ENCODE measurements around the gene TRHDE. TPM values are rescaled to one million over a fixed set of nuclear protein-coding genes. Genes with fewer than 3 reads are reported as not detected.

TRHDE gene
- total RNA-seq, 1 experiment from 2014 or later, result 1.9 TPM

DNA sequence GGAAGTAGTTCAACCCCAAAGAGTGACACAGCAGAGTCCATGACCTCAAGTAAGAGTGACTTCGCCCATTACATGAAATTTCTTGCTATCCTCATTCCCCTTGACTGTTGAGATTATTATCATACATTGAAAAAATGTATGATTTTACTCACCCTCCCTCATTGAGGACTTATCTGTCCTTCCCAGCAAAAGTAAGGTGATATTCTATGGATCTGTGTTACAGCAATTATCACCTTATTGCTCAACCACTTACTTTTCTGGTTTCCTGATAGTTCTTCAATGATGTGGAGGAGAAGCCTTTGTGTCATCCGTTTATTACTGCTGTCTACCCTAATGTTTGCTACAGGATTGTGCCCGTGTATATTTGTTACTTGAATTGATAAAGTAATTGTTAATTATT lies 306.2 kb downstream of the TRHDE start:
- H3K36me3 ChIP-seq (ENCODE audit: control insufficient read depth, insufficient read depth, low read length), result no peaks in the 10 kb centered on the region
- no peak overlapping the region for H3K4me3 ChIP-seq (ENCODE audit: low read depth in 2 of 2, low read length in 2 of 2)
- no peak for TF ChIP-seq POLR2AphosphoS5 (IDR thresholded peaks at IDR 0.05; ENCODE audit: low read depth, low read length)
- TF ChIP-seq, protein P1, sequence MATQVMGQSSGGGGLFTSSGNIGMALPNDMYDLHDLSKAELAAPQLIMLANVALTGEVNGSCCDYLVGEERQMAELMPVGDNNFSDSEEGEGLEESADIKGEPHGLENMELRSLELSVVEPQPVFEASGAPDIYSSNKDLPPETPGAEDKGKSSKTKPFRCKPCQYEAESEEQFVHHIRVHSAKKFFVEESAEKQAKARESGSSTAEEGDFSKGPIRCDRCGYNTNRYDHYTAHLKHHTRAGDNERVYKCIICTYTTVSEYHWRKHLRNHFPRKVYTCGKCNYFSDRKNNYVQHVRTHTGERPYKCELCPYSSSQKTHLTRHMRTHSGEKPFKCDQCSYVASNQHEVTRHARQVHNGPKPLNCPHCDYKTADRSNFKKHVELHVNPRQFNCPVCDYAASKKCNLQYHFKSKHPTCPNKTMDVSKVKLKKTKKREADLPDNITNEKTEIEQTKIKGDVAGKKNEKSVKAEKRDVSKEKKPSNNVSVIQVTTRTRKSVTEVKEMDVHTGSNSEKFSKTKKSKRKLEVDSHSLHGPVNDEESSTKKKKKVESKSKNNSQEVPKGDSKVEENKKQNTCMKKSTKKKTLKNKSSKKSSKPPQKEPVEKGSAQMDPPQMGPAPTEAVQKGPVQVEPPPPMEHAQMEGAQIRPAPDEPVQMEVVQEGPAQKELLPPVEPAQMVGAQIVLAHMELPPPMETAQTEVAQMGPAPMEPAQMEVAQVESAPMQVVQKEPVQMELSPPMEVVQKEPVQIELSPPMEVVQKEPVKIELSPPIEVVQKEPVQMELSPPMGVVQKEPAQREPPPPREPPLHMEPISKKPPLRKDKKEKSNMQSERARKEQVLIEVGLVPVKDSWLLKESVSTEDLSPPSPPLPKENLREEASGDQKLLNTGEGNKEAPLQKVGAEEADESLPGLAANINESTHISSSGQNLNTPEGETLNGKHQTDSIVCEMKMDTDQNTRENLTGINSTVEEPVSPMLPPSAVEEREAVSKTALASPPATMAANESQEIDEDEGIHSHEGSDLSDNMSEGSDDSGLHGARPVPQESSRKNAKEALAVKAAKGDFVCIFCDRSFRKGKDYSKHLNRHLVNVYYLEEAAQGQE (IDR thresholded peaks at IDR 0.05; ENCODE audit: insufficient read depth in 1 of 2, low read depth in 2 of 2, low read length in 1 of 2), result no peak
- TF ChIP-seq TCF7L2 (IDR thresholded peaks at IDR 0.05; ENCODE audit: low read depth, low read length), result no peak
- TF ChIP-seq, protein P2, sequence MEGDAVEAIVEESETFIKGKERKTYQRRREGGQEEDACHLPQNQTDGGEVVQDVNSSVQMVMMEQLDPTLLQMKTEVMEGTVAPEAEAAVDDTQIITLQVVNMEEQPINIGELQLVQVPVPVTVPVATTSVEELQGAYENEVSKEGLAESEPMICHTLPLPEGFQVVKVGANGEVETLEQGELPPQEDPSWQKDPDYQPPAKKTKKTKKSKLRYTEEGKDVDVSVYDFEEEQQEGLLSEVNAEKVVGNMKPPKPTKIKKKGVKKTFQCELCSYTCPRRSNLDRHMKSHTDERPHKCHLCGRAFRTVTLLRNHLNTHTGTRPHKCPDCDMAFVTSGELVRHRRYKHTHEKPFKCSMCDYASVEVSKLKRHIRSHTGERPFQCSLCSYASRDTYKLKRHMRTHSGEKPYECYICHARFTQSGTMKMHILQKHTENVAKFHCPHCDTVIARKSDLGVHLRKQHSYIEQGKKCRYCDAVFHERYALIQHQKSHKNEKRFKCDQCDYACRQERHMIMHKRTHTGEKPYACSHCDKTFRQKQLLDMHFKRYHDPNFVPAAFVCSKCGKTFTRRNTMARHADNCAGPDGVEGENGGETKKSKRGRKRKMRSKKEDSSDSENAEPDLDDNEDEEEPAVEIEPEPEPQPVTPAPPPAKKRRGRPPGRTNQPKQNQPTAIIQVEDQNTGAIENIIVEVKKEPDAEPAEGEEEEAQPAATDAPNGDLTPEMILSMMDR (IDR thresholded peaks at IDR 0.05), result no peak
- no peak for TF ChIP-seq SIN3A (IDR thresholded peaks at IDR 0.05; ENCODE audit: borderline replicate concordance, insufficient read depth, low read depth, low read length)
- intact Hi-C loops (cut with micrococcal nuclease; ENCODE audit: unreplicated experiment) (no loop called here), in situ Hi-C loops (cut with HindIII; ENCODE audit: low pct_unique_long_range_greater_than_20kb, low sequenced_read_pairs) (no loop called here)
- no peak for ATAC-seq
- H3K4me1 ChIP-seq (ENCODE audit: control insufficient read depth, insufficient read depth, low read length), result no peaks in the 10 kb centered on the region
- ChIA-PET POLR2A (no interaction called here), CTCF (no interaction called here)
- no peaks in the 10 kb centered on the region for H3K9me3 ChIP-seq (ENCODE audit: control insufficient read depth, insufficient read depth, low read depth, low read length)
- no TSS peak for BruUV-seq (replicated peaks)
- H3K27me3 ChIP-seq (ENCODE audit: control insufficient read depth, insufficient read depth, low read length), result no peaks in the 10 kb centered on the region
- no peak for DNase-seq (ENCODE audit: low read depth, low spot score)
- no peak overlapping the region for H3K27ac ChIP-seq (ENCODE audit: low read length)

DNA sequence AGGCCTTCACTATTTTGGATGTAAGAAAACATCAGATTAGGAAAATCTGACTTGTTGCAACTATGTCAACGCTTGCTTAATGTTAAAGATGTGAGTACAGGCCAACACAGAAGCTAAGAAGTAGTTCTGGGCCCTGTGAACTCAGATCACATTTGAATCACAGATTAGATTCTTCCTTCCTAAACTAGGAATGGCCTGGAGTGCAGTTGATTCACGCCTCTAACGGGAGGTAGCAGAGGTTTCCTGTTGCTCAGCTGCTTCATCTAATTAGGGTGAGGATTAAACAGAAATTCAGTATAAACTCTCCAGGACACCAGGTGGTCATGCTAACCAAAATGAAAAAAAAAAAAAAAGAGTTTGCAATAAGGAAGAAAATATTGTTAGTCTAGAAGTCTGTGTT lies 314.3 kb downstream of the TRHDE start:
- BruUV-seq (replicated peaks), result no TSS peak
- Histone ChIP-seq H3K4me3 (ENCODE audit: low read depth in 2 of 2, low read length in 2 of 2) (no peak overlapping the region), H3K27ac (ENCODE audit: low read length) (no peak overlapping the region), H3K27me3 (ENCODE audit: control insufficient read depth, insufficient read depth, low read length) (no peaks in the 10 kb centered on the region), H3K9me3 (ENCODE audit: control insufficient read depth, insufficient read depth, low read depth, low read length) (no peaks in the 10 kb centered on the region), H3K36me3 (ENCODE audit: control insufficient read depth, insufficient read depth, low read length) (no peaks in the 10 kb centered on the region), H3K4me1 (ENCODE audit: control insufficient read depth, insufficient read depth, low read length) (no peaks in the 10 kb centered on the region; the same call in 1 of the 2 replicates)
- POLR2A ChIA-PET, result no interaction called here
- in situ Hi-C loops (cut with HindIII; ENCODE audit: low pct_unique_long_range_greater_than_20kb, low sequenced_read_pairs), result no loop called here
- intact Hi-C loops (cut with micrococcal nuclease; ENCODE audit: unreplicated experiment), result no loop called here
- TF ChIP-seq, protein P1 (IDR thresholded peaks at IDR 0.05; ENCODE audit: insufficient read depth in 1 of 2, low read depth in 2 of 2, low read length in 1 of 2), result no peak
- TF ChIP-seq SIN3A (IDR thresholded peaks at IDR 0.05; ENCODE audit: borderline replicate concordance, insufficient read depth, low read depth, low read length), result no peak
- TF ChIP-seq TCF7L2 (IDR thresholded peaks at IDR 0.05; ENCODE audit: low read depth, low read length), result no peak
- TF ChIP-seq POLR2AphosphoS5 (IDR thresholded peaks at IDR 0.05; ENCODE audit: low read depth, low read length), result no peak
- TF ChIP-seq, protein P2 (IDR thresholded peaks at IDR 0.05), result no peak
- CTCF ChIA-PET, result no interaction called here
- ATAC-seq, result no peak
- no peak for DNase-seq (ENCODE audit: low read depth, low spot score)

All from Panc1 (cell line).